NCI-H510A treated with DMSO at 0.1 percent for 48 hours (cell line): ENCODE results near the gene NPSR1.
"Not testable (repeated sequence)": the region's sequence is repeated elsewhere in the genome, so short reads cannot be mapped to it uniquely, and the experiment has no call there.

ENCODE experiments used
- DNase-seq: peaks from one replicate; lab custom pipeline; 2025; lab: John Stamatoyannopoulos, UW

The NPSR1 gene, protein sequence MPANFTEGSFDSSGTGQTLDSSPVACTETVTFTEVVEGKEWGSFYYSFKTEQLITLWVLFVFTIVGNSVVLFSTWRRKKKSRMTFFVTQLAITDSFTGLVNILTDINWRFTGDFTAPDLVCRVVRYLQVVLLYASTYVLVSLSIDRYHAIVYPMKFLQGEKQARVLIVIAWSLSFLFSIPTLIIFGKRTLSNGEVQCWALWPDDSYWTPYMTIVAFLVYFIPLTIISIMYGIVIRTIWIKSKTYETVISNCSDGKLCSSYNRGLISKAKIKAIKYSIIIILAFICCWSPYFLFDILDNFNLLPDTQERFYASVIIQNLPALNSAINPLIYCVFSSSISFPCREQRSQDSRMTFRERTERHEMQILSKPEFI

DNA sequence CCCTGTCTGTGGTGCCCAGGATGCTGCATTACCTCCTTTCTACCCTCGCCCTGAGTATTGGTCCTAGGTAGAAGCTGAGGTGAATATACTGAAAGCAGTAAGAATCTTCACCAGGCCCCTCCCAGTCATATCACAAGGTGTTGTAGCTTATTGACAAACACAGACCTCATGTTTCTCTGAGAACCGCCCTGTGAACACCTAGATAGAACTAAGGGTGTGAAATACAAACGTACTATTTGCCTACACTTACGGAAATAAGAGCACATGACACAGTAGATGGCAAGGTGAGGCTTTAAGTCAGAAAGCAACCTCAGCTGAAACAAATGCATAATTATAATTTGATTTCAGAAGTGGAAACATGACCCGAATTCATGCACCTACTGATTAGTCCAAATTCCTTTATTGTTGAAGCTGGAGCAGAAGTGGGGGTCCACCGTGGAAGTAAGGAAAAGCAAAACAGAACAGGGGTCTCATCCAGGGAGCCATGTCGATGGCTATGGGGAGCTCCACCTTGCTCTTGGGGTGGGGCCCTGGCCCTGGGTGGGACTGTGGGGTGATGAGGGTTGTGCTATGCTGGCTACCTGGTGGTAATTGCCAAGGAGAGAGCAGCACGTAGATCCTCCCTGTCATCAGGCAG, at the start of gene NPSR1:
NPSR1 (plus strand) TSS at position 587 of the 637 bp plus-strand sequence. CDS start 195 bp downstream, outside the sequence.
- no peak for DNase-seq

DNA sequence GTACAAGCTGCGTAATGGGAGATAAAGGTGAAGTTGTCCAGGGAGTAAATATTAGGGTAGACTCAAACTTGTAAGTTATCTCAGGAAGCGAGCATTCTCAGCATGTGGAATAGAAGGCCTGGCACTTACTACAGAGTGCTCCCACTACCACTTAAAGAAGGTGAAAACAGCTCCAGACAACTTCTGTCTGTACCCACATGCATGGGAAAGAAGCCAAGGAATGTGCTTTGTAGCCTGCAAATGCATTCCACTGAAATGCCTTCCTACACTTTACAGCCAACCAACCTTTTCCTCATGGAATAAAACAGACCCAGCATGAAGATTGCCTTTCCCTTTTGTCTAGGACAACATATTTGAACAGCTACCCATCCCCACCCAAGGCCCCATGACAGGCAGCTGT, 45.4 kb upstream of the NPSR1 start:
- DNase-seq: no peak

DNA sequence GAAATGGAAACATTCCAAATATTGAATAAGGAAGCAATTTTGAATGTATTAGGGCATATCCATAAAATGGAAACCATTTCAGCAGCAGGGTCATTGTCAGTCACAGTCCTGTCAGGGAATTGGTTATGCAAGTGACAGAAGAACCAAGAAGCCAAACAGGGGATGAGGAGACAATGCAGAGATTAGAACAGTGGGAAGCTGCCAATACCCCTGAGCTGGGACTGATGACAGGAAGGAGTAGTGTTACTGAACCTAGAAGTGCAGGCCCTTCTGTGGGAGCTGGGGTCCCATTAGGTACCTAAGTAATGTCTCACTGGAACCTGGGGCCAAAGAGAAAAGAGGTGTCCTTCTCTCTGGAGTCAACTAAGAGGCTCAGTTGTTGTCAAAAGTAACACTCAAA, 37.6 kb upstream of the NPSR1 start:
- no peak for DNase-seq

DNA sequence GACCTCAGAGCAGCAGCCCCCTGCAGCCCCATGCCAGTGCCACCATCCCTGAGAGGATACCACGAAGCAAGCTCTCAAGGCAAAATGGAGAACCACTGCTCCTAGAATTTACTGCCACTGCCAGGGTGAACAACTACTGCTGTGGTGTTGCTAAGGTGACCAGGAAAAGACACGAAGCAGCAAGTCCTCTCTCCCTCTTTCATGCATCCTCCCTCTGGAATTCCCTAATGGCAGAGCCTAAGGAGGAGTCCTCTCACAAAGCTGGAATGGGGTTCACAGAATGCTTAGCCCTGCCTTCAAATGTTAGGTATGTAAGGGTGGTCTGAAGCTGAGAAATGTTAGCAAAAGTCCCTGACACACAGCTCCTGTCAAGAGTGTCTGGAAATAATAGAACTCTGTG, 35.8 kb upstream of the NPSR1 start:
- DNase-seq: no peak

DNA sequence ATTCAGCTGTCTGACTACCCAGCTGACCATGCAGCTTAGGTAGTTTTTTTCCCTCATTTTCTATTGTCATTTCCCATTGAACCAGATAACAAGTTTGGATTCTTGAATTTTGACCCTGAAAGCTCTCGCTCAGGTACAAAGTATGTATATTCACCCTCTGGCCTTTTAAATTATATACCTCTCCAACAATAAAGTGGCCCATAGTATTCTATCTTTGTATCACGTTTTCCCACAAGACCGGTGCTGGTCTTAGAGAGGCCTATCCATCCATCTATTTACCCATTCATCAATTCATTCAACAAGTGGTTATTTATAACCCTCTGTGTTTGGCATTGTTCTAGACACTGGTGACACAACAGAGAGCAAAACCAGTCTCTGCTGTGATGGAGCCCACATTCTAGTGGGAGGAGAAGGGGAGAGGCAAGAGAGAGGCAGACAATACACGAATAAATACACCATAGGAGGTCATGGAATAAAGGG, 35.2 kb upstream of the NPSR1 start:
- no peak for DNase-seq

DNA sequence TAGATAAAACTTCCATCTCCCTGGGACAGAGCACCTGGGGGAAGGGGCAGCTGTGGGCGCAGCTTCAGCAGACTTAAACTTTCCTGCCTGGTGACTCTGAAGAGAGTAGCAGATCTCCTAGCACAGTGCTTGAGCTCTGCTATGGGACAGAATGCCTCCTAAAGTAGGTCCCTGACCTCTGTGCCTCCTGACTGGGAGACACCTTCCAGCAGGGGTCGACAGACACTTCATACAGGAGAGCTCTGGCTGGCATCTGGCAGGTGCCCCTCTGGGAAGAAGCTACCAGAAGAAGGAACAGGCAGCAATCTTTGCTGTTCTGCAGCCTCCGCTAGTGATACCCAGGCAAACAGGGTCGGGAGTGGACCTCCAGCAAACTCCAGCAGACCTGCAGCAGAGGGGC, 29.4 kb upstream of the NPSR1 start:
- DNase-seq: not testable (repeated sequence)

DNA sequence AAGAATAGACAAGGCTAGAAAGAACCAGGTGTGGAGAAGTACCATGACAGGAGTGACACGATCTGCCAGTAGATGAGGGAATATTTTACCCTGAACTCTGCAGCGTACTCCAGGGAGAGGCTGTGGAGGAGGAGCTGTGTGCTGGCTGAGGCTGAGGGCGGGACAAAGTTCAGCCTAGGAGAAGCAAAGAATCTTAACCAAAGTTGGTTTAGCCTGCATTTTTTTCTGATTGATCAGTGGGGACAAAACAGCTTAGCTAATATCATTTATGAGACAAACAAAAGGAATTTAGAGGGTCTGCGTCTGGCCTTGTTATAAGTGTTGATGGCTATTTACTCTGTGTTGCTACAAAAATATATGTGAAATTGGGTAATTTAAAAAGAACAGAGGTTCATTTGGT, 5.2 kb upstream of the NPSR1 start:
- no peak for DNase-seq

DNA sequence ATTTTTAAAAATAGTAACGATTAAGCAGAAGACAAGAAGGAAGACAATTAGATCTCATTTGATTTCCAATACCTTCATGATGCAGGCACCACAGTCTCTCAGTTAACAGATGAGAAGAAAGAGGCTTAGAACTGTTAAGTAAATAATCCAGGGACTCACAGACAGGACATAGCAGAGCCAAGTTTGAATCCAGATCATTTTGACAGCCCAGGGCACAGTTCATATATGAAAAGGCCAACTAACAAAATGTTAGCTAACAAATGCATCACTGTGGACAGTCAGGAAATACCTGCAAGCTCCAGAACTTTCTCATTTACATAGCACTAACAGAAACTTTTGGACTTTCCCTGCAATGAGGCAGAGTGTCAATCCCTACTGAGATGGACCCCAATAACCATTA, 4.2 kb upstream of the NPSR1 start:
- DNase-seq: no peak

DNA sequence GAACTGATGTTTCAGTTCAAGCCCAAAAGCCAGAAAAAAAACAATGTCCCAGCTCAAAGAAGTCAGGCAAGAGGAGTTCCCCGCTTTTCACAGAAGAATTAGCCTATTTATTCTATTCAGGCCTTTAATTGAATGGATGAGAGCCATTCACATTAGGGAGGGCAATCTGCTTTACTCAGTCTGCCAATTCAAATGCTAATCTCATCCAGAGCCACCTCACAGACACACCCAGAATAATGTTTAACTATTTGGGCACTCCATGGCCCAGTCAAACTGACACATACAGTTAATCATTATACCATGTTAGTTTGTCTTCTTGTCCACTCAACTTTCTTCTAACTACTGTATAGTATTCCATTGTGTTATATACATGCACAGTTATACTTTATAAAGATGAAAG, 2.6 kb upstream of the NPSR1 start:
- DNase-seq: no peak

DNA sequence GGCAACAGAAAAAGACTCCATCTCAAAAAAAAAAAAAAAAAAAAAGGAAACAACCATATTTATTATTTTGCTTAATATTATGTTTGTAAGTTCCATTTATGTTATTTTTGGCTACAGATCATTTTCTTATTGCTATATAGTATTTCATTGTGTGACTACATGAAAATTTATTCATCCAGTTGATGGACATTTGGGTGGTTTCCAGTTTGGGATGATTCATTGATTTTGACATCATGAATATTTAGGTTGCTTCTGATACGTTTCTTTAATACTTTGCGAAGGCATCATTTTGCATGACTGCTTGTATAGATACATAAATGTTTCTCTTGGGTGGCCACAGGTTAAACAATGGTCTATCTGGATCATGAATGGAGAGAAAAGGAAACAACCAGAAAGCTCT, 2.0 kb upstream of the NPSR1 start:
- DNase-seq: no peak

DNA sequence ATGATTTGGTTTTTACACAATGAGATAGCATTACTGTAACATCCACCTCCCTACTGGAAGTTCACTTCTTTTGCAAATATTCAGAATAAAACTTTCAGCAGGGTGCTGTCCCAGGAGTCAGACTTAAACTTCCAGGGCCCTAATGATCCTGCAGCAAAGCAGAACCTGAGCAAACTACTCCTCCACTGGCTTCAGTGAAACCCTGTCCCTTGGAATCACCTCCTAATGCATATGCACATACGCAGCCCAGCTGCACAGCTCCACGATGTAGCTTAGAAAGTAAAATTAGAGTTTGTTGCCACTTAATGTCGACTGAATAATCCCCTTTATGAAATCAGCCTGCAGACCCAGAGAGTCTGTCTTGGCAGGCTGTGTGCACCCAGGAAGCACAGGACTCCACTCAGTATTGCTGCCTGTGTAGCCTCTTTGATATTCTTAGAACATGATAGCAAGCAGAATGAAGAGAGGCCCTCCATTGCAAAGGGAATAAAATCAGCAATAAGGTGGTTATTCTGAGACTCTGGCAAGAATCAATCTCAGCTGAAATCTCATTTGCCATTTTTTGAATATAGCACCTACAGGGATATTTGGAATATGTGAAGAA, 1.6 kb downstream of the NPSR1 start:
- no peak for DNase-seq

DNA sequence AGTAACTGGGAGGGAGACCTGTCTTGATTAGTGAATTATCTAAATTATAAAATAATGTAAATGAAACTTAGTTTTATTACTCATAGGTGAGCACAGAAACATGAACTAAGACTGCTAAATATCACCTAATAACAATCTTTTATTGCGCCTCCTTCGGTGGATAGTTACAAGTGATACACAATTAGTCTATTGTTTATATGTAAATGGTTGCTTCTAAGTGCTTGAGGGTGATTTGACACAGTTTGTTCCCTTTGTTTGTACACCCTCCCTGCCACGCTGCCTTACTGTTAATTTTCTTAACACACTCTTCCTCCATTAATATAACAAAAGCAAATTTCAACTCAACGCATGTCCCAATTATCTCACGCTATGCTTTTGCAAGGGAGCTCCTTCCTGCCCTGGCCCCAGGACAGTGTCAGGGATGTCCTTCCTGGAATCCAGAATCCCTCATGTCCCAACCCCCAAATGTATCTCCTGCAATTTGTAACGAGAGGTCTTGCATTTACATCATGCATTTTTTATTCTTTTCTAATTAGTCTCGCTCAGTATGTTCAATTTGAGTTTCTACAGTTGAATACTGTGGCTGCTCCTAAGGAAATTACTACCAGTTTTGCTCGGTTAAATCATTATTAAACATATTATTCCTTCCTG, 4.2 kb downstream of the NPSR1 start:
- no peak for DNase-seq

DNA sequence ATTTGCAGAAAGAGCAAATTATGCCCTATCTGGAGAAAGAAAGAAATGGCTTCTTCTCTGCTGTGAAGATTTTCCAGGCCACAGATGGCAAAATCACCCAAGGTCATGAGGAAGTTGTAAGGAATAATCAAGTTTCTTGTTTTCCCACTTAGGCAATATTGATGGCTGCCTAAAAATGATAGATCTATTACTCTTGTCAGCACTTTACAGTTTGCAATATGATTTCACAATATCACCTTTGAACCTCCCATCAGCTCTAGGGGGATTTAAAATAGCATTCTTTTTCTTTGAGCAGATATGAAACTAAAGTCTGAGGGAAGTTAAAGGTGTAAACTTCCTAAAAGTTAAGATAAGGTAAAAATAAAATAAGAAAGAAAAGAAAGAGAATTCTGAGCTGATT, 6.7 kb downstream of the NPSR1 start:
- DNase-seq: no peak

DNA sequence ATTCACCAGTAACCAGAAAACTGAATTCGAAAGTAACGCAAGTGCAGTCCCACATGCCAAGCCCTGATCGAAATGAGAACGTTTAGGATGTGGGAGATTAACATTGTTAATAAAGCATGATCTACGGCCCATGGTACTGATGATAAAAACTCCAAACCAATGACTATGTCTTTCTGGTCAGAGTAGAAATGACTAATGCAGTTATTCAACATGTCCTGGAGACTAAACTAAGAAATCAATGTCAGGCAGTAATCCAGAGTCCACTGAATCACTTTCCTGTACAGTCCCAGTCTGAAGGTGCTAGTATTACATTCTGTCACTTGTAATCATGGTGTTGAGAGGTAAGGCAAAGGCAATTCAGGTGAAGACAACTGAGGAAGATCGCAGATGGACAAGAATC, 14.4 kb downstream of the NPSR1 start:
- no peak for DNase-seq

DNA sequence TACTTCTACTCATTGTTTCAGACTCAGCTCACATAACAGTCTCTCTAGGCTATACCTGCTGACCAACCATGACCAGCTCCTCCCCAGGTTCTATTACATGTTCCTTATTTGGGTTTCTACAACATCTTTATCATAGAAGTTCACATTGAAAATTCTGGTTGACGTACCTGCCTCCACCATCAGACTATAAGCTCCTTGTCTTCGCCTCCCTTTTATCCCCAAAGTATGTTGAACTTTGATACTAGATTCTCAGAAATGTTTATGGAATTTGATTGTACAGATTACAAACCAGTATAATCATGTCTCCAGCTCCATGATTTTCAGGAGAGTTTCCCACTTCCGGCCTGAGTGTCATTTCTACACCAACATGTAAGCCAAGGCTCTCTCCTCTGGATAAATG, 15.0 kb downstream of the NPSR1 start:
- no peak for DNase-seq

DNA sequence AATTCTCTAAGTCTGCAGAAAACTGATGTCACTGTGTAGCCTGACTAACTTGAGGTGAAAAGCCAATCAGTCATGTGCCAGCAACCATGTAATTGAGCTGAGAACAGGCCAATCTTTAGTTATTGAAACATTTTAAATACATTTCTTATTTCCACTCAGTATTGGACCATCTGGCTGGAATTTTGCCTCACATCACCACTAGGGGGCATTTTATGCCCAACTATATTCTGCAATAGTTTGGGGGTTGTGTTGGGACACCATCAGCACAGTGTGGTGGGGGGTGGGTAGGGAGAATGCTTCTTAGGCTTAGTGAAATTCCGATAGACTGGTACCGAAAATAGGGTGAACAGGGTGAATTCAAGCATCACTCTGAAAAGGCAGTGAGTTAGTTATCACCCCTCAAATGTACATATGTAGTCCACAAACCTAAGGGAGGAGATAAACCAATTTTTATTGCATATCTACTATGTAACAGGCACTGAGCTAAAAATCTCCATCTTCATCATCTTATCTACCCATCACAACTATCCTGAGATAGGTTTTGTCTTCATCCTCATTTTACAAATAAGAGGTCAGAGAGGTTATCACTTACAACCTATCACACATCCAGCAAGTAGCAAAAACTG, 17.8 kb downstream of the NPSR1 start:
- no peak for DNase-seq

DNA sequence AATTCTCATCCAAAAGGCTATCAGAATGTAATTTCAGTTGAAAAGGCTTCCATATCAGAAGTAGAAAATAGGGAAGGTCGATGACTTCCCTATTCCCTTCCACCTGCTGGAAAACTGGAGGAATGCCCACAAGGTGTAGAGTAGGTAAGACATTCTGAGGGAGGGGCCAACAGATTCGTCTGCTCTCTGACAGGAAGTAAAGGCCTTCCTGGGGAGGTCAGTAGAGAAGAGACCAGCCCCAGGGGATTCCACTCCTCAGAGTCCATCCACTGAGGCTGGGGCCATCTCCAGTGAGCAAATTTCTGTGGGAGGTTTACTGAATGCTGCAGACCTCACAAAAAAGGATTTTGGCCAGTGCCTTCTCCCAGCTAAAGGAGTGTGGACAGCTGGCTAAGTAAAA, 19.5 kb downstream of the NPSR1 start:
- no peak for DNase-seq

DNA sequence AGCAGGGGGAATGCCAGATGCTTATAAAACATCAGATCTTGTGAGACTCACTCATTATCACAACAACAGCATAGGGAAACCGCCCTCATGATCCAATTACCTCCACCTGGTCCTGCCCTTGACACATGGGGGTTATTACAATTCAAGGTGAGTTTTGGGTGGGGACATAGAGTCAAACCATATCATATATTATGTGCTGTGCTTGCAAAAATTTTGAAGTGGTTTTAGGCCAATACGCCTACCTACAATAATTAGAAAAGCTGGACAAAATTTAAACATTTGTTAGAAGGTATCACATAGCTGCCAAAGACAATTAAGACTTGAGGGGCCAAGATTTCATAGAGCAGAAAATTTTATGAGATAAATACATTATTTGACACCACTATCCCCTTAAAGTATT, 29.5 kb downstream of the NPSR1 start:
- no peak for DNase-seq

DNA sequence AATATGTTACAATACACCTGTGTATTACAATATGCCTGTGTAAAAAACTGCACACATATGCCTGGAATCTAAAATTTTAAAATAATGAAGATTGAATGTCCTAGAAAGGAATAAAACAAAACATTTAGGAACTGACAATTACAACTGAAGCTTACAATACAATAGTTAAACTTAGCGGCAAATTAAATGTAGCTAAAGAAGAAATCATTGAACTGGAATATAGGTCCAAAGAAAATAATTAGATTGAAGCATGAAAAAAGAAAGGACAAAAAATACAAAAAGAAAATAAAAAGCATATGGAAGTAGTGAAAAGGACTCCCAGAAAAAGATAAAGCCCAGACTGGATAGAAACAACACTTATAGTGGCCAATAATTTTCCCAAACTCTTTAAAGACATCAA, 38.4 kb downstream of the NPSR1 start:
- DNase-seq: no peak

DNA sequence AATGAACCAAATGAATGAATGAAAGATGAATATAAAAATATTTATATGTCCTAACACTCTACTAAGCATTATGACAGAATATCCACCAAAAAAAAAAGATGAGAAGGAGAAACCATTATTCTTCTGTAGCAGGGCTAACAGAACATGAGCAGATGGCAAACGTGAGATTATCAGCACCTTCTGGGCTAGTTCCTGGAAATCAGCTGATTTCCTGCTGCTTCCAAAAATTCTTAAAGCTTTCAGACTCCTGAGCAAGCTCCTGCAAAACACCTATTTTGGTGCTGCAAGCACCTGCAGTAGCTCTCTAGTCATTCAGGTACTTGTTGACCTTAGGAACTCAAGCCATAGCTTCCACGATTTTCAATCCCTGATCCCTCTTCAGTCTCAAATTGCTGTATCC, 51.8 kb downstream of the NPSR1 start:
- no peak for DNase-seq

DNA sequence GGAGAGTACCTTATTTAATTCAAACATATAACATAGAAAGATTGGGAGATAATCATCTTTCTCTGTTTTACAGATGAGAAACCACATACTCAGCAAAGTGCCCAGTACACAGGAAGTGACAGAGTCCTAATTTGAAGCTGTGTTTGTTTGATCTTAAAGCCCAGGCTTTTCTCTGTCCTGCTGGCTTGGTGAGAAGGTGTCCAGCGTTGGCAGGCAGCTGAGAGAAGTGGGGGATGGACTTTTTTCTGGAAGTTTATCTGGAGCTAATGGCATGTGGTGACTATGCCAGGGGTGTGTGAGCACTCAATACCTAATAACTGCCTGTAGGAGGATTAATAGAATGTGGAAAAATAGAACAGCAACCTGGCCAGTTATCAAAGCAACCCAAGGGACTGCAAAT, 60.8 kb downstream of the NPSR1 start:
- peak; percentile 4 for DNase-seq

DNA sequence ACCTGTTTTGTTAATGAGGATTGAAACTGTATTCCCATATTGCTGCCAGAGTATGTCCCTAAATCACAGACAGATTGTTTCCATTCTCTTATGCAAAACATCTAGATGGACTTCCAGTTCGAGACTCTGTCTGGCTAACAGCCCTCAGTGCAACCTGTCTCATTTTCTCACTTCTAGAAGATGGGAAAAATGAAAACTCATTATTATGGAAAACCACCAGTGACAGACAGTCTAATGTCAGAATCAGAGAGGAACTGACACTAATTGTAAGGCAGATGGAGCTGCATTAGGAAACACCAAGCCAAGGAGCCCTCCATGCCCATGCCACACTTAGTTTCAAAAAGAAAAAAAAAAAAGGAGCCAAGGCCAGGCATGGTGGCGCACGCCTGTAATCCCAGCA, 61.6 kb downstream of the NPSR1 start:
- no peak for DNase-seq
